OCI-LY7 (cell line): ENCODE data around the gene UBAP1.

Experiments
- EZH2phosphoT487 ChIP-seq: fragments of 200-600 bp; sonication (generic); IDR thresholded peaks from 2 replicates; pipeline ENCODE4 v1.6.1; 2018; ENCODE audit warnings: low read depth, borderline replicate concordance, mild to moderate bottlenecking, mixed run types, antibody characterized with exemption, low read length, moderate library complexity, mixed read lengths
- TF ChIP-seq, protein P1 (sequence below): fragments of 200-600 bp; sonication (generic); conservative IDR thresholded peaks from 2 replicates; pipeline ENCODE4 v1.5.1; 2014; ENCODE audit warnings: mild to moderate bottlenecking, antibody characterized with exemption, low read length, moderate library complexity, mixed read lengths

DNA sequence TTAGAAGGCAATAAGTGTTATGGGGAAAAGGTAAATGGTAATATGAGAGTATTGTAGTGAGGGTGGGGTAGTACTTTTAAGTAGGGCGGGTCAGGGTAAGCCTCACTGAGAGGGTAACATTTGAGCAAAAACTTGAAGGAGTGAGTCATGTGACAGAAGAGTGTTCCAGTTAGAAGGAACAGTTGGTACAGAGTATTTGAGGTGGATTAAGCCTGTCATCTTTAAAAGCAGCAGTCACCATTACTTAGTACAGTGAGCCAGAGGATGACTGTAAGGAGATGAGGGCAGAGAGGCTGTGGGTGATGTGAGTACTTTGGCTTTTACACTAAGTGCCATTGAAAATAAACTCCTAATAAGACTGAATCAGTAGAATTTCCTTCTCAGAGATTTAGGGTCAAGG, 54.8 kb downstream of the UBAP1 start:
- TF ChIP-seq, protein P1, sequence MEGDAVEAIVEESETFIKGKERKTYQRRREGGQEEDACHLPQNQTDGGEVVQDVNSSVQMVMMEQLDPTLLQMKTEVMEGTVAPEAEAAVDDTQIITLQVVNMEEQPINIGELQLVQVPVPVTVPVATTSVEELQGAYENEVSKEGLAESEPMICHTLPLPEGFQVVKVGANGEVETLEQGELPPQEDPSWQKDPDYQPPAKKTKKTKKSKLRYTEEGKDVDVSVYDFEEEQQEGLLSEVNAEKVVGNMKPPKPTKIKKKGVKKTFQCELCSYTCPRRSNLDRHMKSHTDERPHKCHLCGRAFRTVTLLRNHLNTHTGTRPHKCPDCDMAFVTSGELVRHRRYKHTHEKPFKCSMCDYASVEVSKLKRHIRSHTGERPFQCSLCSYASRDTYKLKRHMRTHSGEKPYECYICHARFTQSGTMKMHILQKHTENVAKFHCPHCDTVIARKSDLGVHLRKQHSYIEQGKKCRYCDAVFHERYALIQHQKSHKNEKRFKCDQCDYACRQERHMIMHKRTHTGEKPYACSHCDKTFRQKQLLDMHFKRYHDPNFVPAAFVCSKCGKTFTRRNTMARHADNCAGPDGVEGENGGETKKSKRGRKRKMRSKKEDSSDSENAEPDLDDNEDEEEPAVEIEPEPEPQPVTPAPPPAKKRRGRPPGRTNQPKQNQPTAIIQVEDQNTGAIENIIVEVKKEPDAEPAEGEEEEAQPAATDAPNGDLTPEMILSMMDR: no peak
- no peak for TF ChIP-seq EZH2phosphoT487
